Measurements from ENCODE around the gene AKAP13. TPM values are rescaled to one million over a fixed set of nuclear protein-coding genes. Genes with fewer than 3 reads are reported as not detected.

Gene AKAP13
- total RNA-seq, 1 experiment from 2014 or later, result 54.5 TPM

DNA sequence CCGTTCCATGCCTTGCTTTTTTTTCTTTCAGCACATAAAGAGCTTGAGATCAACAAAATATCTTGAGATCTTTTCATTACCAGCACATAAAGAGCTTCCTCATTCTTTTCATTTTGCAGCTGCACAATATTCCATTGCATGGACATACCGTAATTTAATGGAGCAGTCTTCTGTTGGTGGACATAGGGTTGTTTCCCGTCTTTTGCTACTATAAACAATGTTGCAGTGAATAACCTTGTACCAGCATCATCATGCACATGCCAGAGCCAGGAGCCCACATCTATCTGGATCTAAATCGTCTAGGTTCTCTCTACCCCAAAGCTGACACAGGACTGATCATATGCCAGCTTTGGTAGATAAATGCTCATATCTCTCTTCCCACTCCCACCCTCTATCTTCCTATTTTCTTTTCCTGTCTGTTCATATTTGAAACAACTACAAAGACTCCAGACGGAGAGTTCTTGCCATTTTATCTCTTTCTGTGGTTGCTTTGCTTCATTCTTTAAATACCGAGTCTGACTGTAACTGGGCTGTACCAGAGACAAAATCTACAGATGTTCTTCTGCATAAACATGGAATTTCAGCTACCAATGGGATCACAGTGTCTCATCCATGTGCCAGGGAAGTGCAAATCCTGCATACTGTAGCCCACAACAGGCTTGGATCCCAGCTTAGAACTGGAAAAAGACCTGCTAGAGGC, 47.1 kb upstream of the AKAP13 start:
- BruUV-seq (replicated peaks), result no TSS peak

DNA sequence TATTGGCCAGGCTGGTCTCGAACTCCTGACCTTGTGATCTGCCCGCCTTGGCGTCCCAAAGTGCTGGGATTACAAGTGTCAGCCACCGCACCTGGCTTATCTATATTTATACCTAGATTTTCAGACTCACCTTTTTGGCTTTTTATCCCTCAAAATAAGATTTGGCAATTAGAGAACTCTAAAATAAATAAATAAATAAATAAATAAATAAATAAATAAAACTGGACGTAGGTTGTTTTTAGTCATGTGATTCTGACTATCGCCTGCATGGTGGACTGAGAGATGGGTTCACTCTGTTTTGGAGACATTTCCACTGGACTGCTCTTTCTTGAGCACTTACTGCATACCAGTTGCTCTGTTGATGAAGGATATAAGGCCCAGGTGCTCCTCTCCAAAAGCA, 46.2 kb upstream of the AKAP13 start:
- intact Hi-C loops (cut with micrococcal nuclease; ENCODE audit: unreplicated experiment), result no loop called here
- ChIA-PET POLR2A (ENCODE audit: low non-redundant PET) (no interaction called here), CTCF (no interaction called here)
- H3K27me3 ChIP-seq (replicated peaks; ENCODE audit: insufficient read depth, low read depth, low read length, poor library complexity), result no peaks in the 10 kb centered on the region
- H3K27ac ChIP-seq (ENCODE audit: low read depth, low read length, poor library complexity, severe bottlenecking), result no peak overlapping the region
- BruUV-seq (replicated peaks), result no TSS peak
- H3K4me3 ChIP-seq (ENCODE audit: low read depth, low read length, poor library complexity, severe bottlenecking), result no peak overlapping the region
- TF ChIP-seq EZH2 (IDR thresholded peaks at IDR 0.05; ENCODE audit: borderline replicate concordance, low read depth, low read length, poor library complexity, severe bottlenecking), result no peak
- TF ChIP-seq, protein P1, sequence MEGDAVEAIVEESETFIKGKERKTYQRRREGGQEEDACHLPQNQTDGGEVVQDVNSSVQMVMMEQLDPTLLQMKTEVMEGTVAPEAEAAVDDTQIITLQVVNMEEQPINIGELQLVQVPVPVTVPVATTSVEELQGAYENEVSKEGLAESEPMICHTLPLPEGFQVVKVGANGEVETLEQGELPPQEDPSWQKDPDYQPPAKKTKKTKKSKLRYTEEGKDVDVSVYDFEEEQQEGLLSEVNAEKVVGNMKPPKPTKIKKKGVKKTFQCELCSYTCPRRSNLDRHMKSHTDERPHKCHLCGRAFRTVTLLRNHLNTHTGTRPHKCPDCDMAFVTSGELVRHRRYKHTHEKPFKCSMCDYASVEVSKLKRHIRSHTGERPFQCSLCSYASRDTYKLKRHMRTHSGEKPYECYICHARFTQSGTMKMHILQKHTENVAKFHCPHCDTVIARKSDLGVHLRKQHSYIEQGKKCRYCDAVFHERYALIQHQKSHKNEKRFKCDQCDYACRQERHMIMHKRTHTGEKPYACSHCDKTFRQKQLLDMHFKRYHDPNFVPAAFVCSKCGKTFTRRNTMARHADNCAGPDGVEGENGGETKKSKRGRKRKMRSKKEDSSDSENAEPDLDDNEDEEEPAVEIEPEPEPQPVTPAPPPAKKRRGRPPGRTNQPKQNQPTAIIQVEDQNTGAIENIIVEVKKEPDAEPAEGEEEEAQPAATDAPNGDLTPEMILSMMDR (conservative IDR thresholded peaks at IDR 0.05; ENCODE audit: low read depth, low read length), result no peak
- H3K4me1 ChIP-seq (ENCODE audit: insufficient read depth, low read length, poor library complexity, severe bottlenecking), result peaks cover 5% of the 10 kb centered on the region
- H3K9me3 ChIP-seq (ENCODE audit: low read depth, low read length, poor library complexity, severe bottlenecking), result no peaks in the 10 kb centered on the region
- no peaks in the 10 kb centered on the region for H3K36me3 ChIP-seq (ENCODE audit: insufficient read depth, low read length, poor library complexity, severe bottlenecking)
- DNase-seq (ENCODE audit: low spot score), result no peak

More for the DNA sequence above, 47.1 kb upstream of the AKAP13 start:
- TF ChIP-seq EZH2 (IDR thresholded peaks at IDR 0.05; ENCODE audit: borderline replicate concordance, low read depth, low read length, poor library complexity, severe bottlenecking), result no peak
- TF ChIP-seq, protein P1 (conservative IDR thresholded peaks at IDR 0.05; ENCODE audit: low read depth, low read length), result no peak
- POLR2A ChIA-PET (ENCODE audit: low non-redundant PET), result no interaction called here
- H3K27ac ChIP-seq (ENCODE audit: low read depth, low read length, poor library complexity, severe bottlenecking), result no peak overlapping the region
- intact Hi-C loops (cut with micrococcal nuclease; ENCODE audit: unreplicated experiment), result no loop called here
- CTCF ChIA-PET, result interaction anchor here (0.6 kb wide), 1 partner anchor 87 kb away, joined by 7 read pairs; no protein-coding TSS in a partner anchor
- no peaks in the 10 kb centered on the region for H3K27me3 ChIP-seq (replicated peaks; ENCODE audit: insufficient read depth, low read depth, low read length, poor library complexity)
- peaks cover 5% of the 10 kb centered on the region for H3K4me1 ChIP-seq (ENCODE audit: insufficient read depth, low read length, poor library complexity, severe bottlenecking)
- DNase-seq (ENCODE audit: low spot score), result no peak
- no peaks in the 10 kb centered on the region for H3K36me3 ChIP-seq (ENCODE audit: insufficient read depth, low read length, poor library complexity, severe bottlenecking)
- H3K9me3 ChIP-seq (ENCODE audit: low read depth, low read length, poor library complexity, severe bottlenecking), result no peaks in the 10 kb centered on the region
- no peak overlapping the region for H3K4me3 ChIP-seq (ENCODE audit: low read depth, low read length, poor library complexity, severe bottlenecking)

DNA sequence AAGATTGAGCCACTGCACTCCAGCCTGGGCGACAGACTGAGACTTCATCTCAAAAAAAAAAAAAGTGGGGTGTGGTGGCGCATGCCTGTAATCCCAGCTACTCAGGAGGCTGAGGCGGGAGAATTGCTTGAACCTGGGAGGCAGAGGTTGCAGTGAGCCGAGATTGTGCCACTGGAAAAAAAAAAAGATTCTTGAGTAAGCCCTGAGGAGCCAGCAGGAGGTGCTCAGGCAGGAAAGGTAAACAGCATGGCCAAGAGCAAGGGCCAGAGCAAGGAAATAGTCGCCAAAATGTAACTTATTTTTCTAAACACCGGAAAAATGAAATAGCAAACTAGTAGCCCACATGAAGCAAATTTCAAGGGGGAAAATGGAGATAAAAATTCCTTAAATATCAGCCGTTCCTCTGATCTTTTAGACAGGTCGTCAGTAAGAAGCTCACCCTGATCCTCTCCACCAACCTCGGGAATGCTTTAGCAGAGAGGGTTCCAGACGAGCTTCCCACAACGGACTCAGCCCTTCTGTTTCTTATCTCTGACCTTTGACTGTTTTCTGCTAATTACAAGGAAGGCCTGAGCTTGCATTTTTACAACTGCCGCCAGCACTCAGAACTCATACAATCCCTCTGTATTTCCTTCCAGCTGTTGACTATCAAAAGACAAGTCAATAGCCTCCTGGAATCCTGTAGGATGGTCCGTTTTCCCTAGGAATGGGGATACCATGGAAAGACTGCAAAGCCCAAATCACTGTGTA, 45.0 kb upstream of the AKAP13 start:
- ChIA-PET CTCF (interaction anchor here (0.6 kb wide), 1 partner anchor 505 kb away, joined by 5 read pairs; no protein-coding TSS in a partner anchor), POLR2A (ENCODE audit: low non-redundant PET) (no interaction called here)
- no peaks in the 10 kb centered on the region for H3K36me3 ChIP-seq (ENCODE audit: insufficient read depth, low read length, poor library complexity, severe bottlenecking)
- no peak overlapping the region for H3K4me3 ChIP-seq (ENCODE audit: low read depth, low read length, poor library complexity, severe bottlenecking)
- no peak overlapping the region for H3K27ac ChIP-seq (ENCODE audit: low read depth, low read length, poor library complexity, severe bottlenecking)
- H3K9me3 ChIP-seq (ENCODE audit: low read depth, low read length, poor library complexity, severe bottlenecking), result no peaks in the 10 kb centered on the region
- no peaks in the 10 kb centered on the region for H3K27me3 ChIP-seq (replicated peaks; ENCODE audit: insufficient read depth, low read depth, low read length, poor library complexity)
- no peaks in the 10 kb centered on the region for H3K4me1 ChIP-seq (ENCODE audit: insufficient read depth, low read length, poor library complexity, severe bottlenecking)
- intact Hi-C loops (cut with micrococcal nuclease; ENCODE audit: unreplicated experiment), result no loop called here
- DNase-seq (ENCODE audit: low spot score), result no peak
- BruUV-seq (replicated peaks), result no TSS peak
- no peak for TF ChIP-seq EZH2 (IDR thresholded peaks at IDR 0.05; ENCODE audit: borderline replicate concordance, low read depth, low read length, poor library complexity, severe bottlenecking)

Data from A673 (cell line).